Nephron (organoid): ENCODE measurements around the gene CCDC40.

Experiments
- H3K27ac Mint-ChIP-seq, 3 experiments: 2 replicates each; pipeline ENCODE4 v1.8.0; 2020; ENCODE audit warnings: mixed read lengths in 3 of 3, mild to moderate bottlenecking in 2 of 3, moderate library complexity in 1 of 3
- H3K27me3 Mint-ChIP-seq: 2 replicates; pipeline ENCODE4 v1.8.0; 2021; ENCODE audit warnings: low read depth, mild to moderate bottlenecking, moderate library complexity, mixed read lengths
- H3K36me3 Mint-ChIP-seq: 2 replicates; pipeline ENCODE4 v1.8.0; 2020; ENCODE audit warnings: low read depth, mixed read lengths
- H3K4me1 Mint-ChIP-seq: 2 replicates; pipeline ENCODE4 v1.8.0; 2020; ENCODE audit warnings: mixed read lengths
- H3K4me3 Mint-ChIP-seq, 3 experiments: 2 replicates each; pipeline ENCODE4 v1.8.0; 2020; ENCODE audit warnings: mild to moderate bottlenecking in 3 of 3, mixed read lengths in 3 of 3, moderate library complexity in 2 of 3
- H3K9me3 Mint-ChIP-seq: 2 replicates; pipeline ENCODE4 v1.8.0; 2020; ENCODE audit warnings: mixed read lengths
- CTCF ChIP-seq, 3 experiments: fragments of 200-600 bp; sonication (generic); IDR thresholded peaks; one replicate each; pipeline ENCODE4 v1.5.0; 2021; ENCODE audit warnings: antibody characterized with exemption in 3 of 3; ENCODE audit not compliant: unreplicated experiment in 3 of 3

The CCDC40 gene

GRCh38 chr17:80003969-80004368, 32.5 kb upstream of the CCDC40 start:
- Mint-ChIP-seq H3K4me3 (no peak overlapping the region), H3K27me3 (no peaks in the 10 kb centered on the region), H3K4me1 (no peaks in the 10 kb centered on the region), H3K9me3 (no peaks in the 10 kb centered on the region), H3K27ac (no peak overlapping the region), H3K36me3 (peaks cover 26% of the 10 kb centered on the region)
- TF ChIP-seq CTCF (IDR thresholded peaks at IDR 0.05; ENCODE audit: unreplicated experiment in 3 of 3) = no peak

GRCh38 chr17:80005360-80006338, 30.8 kb upstream of the CCDC40 start:
- Mint-ChIP-seq H3K4me3 (peak overlapping the region in 2 of 3 experiments; percentile 21 to 75), H3K9me3 (no peaks in the 10 kb centered on the region), H3K27ac (peak overlapping the region in 1 of 3 experiments; percentile 69), H3K4me1 (no peaks in the 10 kb centered on the region), H3K36me3 (peaks cover 13% of the 10 kb centered on the region), H3K27me3 (no peaks in the 10 kb centered on the region)
- peak; percentile 95 to 99 (median 98) for TF ChIP-seq CTCF (IDR thresholded peaks at IDR 0.05; ENCODE audit: unreplicated experiment in 3 of 3)

- peaks cover 13% of the 10 kb centered on the region for H3K36me3 Mint-ChIP-seq
- H3K4me1 Mint-ChIP-seq = no peaks in the 10 kb centered on the region
- no peaks in the 10 kb centered on the region for H3K9me3 Mint-ChIP-seq
- peak overlapping the region in 2 of 3 experiments; percentile 21 to 75 for H3K4me3 Mint-ChIP-seq
- TF ChIP-seq CTCF (IDR thresholded peaks at IDR 0.05; ENCODE audit: unreplicated experiment in 3 of 3) = no peak
- H3K27ac Mint-ChIP-seq = peak overlapping the region in 1 of 3 experiments; percentile 69
- no peaks in the 10 kb centered on the region for H3K27me3 Mint-ChIP-seq
Observed at GRCh38 chr17:80006339-80006720, 30.1 kb upstream of the CCDC40 start.

- no peak overlapping the region for H3K27ac Mint-ChIP-seq
- no peak overlapping the region for H3K4me3 Mint-ChIP-seq
- H3K9me3 Mint-ChIP-seq = no peaks in the 10 kb centered on the region
- peaks cover 13% of the 10 kb centered on the region for H3K36me3 Mint-ChIP-seq
- no peak for TF ChIP-seq CTCF (IDR thresholded peaks at IDR 0.05; ENCODE audit: unreplicated experiment in 3 of 3)
- no peaks in the 10 kb centered on the region for H3K4me1 Mint-ChIP-seq
- H3K27me3 Mint-ChIP-seq = no peaks in the 10 kb centered on the region
Observed at GRCh38 chr17:80006811-80007752, 29.4 kb upstream of the CCDC40 start.

GRCh38 chr17:80007939-80008338, 28.5 kb upstream of the CCDC40 start:
- no peaks in the 10 kb centered on the region for H3K27me3 Mint-ChIP-seq
- no peak for TF ChIP-seq CTCF (IDR thresholded peaks at IDR 0.05; ENCODE audit: unreplicated experiment in 3 of 3)
- peaks cover 8% of the 10 kb centered on the region for H3K4me1 Mint-ChIP-seq
- no peaks in the 10 kb centered on the region for H3K9me3 Mint-ChIP-seq
- no peak overlapping the region for H3K4me3 Mint-ChIP-seq
- H3K27ac Mint-ChIP-seq = no peak overlapping the region
- peaks cover 13% of the 10 kb centered on the region for H3K36me3 Mint-ChIP-seq
